Rectal smooth muscle tissue (tissue), 1 donor: ENCODE data around the gene UBR4.
A peak's percentile ranks its signal among the peaks of the same experiment; 100 is the strongest.

Experiments used
- H3K27ac ChIP-seq: one replicate; pipeline ENCODE4 v1.7.0; 2013; ENCODE audit warnings: low read depth, low read length, inconsistent platforms
- H3K27me3 ChIP-seq: one replicate; pipeline ENCODE4 v1.7.0; 2013; ENCODE audit warnings: low read length; ENCODE audit not compliant: control insufficient read depth, insufficient read depth
- H3K36me3 ChIP-seq: one replicate; pipeline ENCODE4 v1.7.0; 2013; ENCODE audit warnings: low read length; ENCODE audit not compliant: control insufficient read depth, insufficient read depth
- H3K4me1 ChIP-seq: one replicate; pipeline ENCODE4 v1.7.0; 2013; ENCODE audit warnings: low read length; ENCODE audit not compliant: control insufficient read depth, insufficient read depth
- H3K4me3 ChIP-seq: one replicate; pipeline ENCODE4 v1.7.0; 2013; ENCODE audit warnings: low read length
- H3K9ac ChIP-seq: one replicate; pipeline ENCODE4 v1.7.0; 2013; ENCODE audit warnings: low read length

UBR4 gene

GRCh38 chr1:19177811-19178210 lies 32.3 kb downstream of the UBR4 start:
- Histone ChIP-seq H3K4me3 (no peak overlapping the region), H3K27me3 (no peaks in the 10 kb centered on the region), H3K36me3 (peaks cover 49% of the 10 kb centered on the region), H3K27ac (no peak overlapping the region), H3K9ac (no peak overlapping the region), H3K4me1 (no peaks in the 10 kb centered on the region)

- H3K27ac ChIP-seq, result no peak overlapping the region
- H3K4me3 ChIP-seq, result no peak overlapping the region
- H3K36me3 ChIP-seq, result peaks cover 36% of the 10 kb centered on the region
These were observed 40.4 kb downstream of the UBR4 start for GRCh38 chr1:19169642-19170041.

GRCh38 chr1:19167140-19167539 lies 42.9 kb downstream of the UBR4 start:
- Histone ChIP-seq H3K27me3 (no peaks in the 10 kb centered on the region), H3K36me3 (peaks cover 39% of the 10 kb centered on the region), H3K27ac (no peak overlapping the region), H3K9ac (no peak overlapping the region), H3K4me1 (peaks cover 12% of the 10 kb centered on the region), H3K4me3 (no peak overlapping the region)

More at GRCh38 chr1:19169642-19170041, 40.4 kb downstream of the UBR4 start:
- Histone ChIP-seq H3K27me3 (no peaks in the 10 kb centered on the region), H3K4me1 (peaks cover 4% of the 10 kb centered on the region), H3K9ac (no peak overlapping the region)

- peaks cover 49% of the 10 kb centered on the region for H3K36me3 ChIP-seq
- peaks cover 12% of the 10 kb centered on the region for H3K4me1 ChIP-seq
- no peaks in the 10 kb centered on the region for H3K27me3 ChIP-seq
- no peak overlapping the region for H3K27ac ChIP-seq
- H3K4me3 ChIP-seq, result no peak overlapping the region
- H3K9ac ChIP-seq, result no peak overlapping the region
These were observed 44.0 kb downstream of the UBR4 start for GRCh38 chr1:19166066-19166465.

GRCh38 chr1:19165501-19165900 lies 44.6 kb downstream of the UBR4 start:
- Histone ChIP-seq H3K36me3 (peaks cover 52% of the 10 kb centered on the region), H3K27ac (no peak overlapping the region), H3K27me3 (no peaks in the 10 kb centered on the region), H3K4me1 (peaks cover 12% of the 10 kb centered on the region), H3K4me3 (no peak overlapping the region), H3K9ac (no peak overlapping the region)

GRCh38 chr1:19164274-19165015 lies 45.6 kb downstream of the UBR4 start:
- H3K36me3 ChIP-seq, result peaks cover 54% of the 10 kb centered on the region
- H3K9ac ChIP-seq, result no peak overlapping the region
- H3K27ac ChIP-seq, result no peak overlapping the region

GRCh38 chr1:19163261-19163660 lies 46.8 kb downstream of the UBR4 start:
- peaks cover 12% of the 10 kb centered on the region for H3K4me1 ChIP-seq
- H3K27me3 ChIP-seq, result no peaks in the 10 kb centered on the region
- no peak overlapping the region for H3K9ac ChIP-seq
- H3K36me3 ChIP-seq, result peaks cover 57% of the 10 kb centered on the region
- peak overlapping the region; percentile 2 for H3K27ac ChIP-seq
- no peak overlapping the region for H3K4me3 ChIP-seq

More at GRCh38 chr1:19164274-19165015, 45.6 kb downstream of the UBR4 start:
- no peaks in the 10 kb centered on the region for H3K27me3 ChIP-seq
- H3K4me1 ChIP-seq, result peaks cover 12% of the 10 kb centered on the region
- no peak overlapping the region for H3K4me3 ChIP-seq

- no peaks in the 10 kb centered on the region for H3K27me3 ChIP-seq
- peaks cover 55% of the 10 kb centered on the region for H3K36me3 ChIP-seq
- H3K27ac ChIP-seq, result no peak overlapping the region
- H3K9ac ChIP-seq, result no peak overlapping the region
- no peak overlapping the region for H3K4me3 ChIP-seq
- H3K4me1 ChIP-seq, result peaks cover 12% of the 10 kb centered on the region
These were observed 49.2 kb downstream of the UBR4 start for GRCh38 chr1:19160831-19161230.

GRCh38 chr1:19157653-19158052 lies 52.4 kb downstream of the UBR4 start:
- H3K27ac ChIP-seq, result no peak overlapping the region
- no peak overlapping the region for H3K4me3 ChIP-seq
- H3K27me3 ChIP-seq, result no peaks in the 10 kb centered on the region
- H3K9ac ChIP-seq, result no peak overlapping the region
- peaks cover 69% of the 10 kb centered on the region for H3K36me3 ChIP-seq
- H3K4me1 ChIP-seq, result no peaks in the 10 kb centered on the region

- H3K9ac ChIP-seq, result no peak overlapping the region
- H3K27me3 ChIP-seq, result no peaks in the 10 kb centered on the region
- peaks cover 70% of the 10 kb centered on the region for H3K36me3 ChIP-seq
- H3K4me1 ChIP-seq, result no peaks in the 10 kb centered on the region
- H3K27ac ChIP-seq, result no peak overlapping the region
- no peak overlapping the region for H3K4me3 ChIP-seq
These were observed 53.4 kb downstream of the UBR4 start for GRCh38 chr1:19156676-19157075.

- no peaks in the 10 kb centered on the region for H3K4me1 ChIP-seq
- no peak overlapping the region for H3K27ac ChIP-seq
- no peak overlapping the region for H3K4me3 ChIP-seq
- no peak overlapping the region for H3K9ac ChIP-seq
- H3K27me3 ChIP-seq, result no peaks in the 10 kb centered on the region
- H3K36me3 ChIP-seq, result peaks cover 73% of the 10 kb centered on the region
These were observed 55.2 kb downstream of the UBR4 start for GRCh38 chr1:19154876-19155275.

GRCh38 chr1:19153169-19153568 lies 56.9 kb downstream of the UBR4 start:
- Histone ChIP-seq H3K36me3 (peaks cover 78% of the 10 kb centered on the region), H3K27me3 (no peaks in the 10 kb centered on the region), H3K4me1 (no peaks in the 10 kb centered on the region), H3K27ac (no peak overlapping the region), H3K4me3 (no peak overlapping the region), H3K9ac (no peak overlapping the region)

- H3K4me3 ChIP-seq, result no peak overlapping the region
- H3K27me3 ChIP-seq, result no peaks in the 10 kb centered on the region
- H3K4me1 ChIP-seq, result no peaks in the 10 kb centered on the region
- no peak overlapping the region for H3K27ac ChIP-seq
- peaks cover 86% of the 10 kb centered on the region for H3K36me3 ChIP-seq
- no peak overlapping the region for H3K9ac ChIP-seq
These were observed 58.5 kb downstream of the UBR4 start for GRCh38 chr1:19151537-19151936.
